Ovary (tissue), 9 donors: Measurements from ENCODE around the gene GRIN2A. TPM values are rescaled to one million over a fixed set of nuclear protein-coding genes. Genes with fewer than 3 reads are reported as not detected.
"Not testable (repeated sequence)": the region's sequence is repeated elsewhere in the genome, so short reads cannot be mapped to it uniquely, and the experiment has no call there.

ENCODE experiments used
- DNase-seq, 5 donors: peaks; one replicate each; pipeline ENCODE4 v3.0.0-alpha.2; 2019 to 2020
- H3K27ac ChIP-seq, 2 donors: fragments of 200-600 bp; one replicate each; pipeline versions ENCODE4 v1.5.1 to v1.8.0; 2019 to 2022
- H3K27me3 ChIP-seq: fragments of 200-600 bp; one replicate; pipeline ENCODE4 v1.8.0; 2022
- H3K36me3 ChIP-seq: fragments of 200-600 bp; sonication (generic); one replicate; pipeline ENCODE4 v1.5.1; 2019
- H3K4me1 ChIP-seq: one replicate; pipeline ENCODE4 v1.8.1; 2013; ENCODE audit warnings: mild to moderate bottlenecking, moderate library complexity; ENCODE audit not compliant: insufficient read depth
- H3K4me3 ChIP-seq: fragments of 200-600 bp; sonication (generic); one replicate; pipeline ENCODE4 v1.5.1; 2017
- H3K9me3 ChIP-seq, 2 donors: fragments of 200-600 bp in 1 of 2; sonication (generic) in 1 of 2; one replicate each; pipeline versions ENCODE4 v1.5.1 to v1.8.1; 2013 to 2019; ENCODE audit warnings: mild to moderate bottlenecking in 1 of 2, moderate library complexity in 1 of 2
- EP300 ChIP-seq: sonication (generic); formaldehyde crosslinking; IDR thresholded peaks from one replicate; pipeline ENCODE4 v1.6.1; 2017; ENCODE audit warnings: antibody characterized with exemption
- POLR2A ChIP-seq: fragments of 450-650 bp; IDR thresholded peaks from one replicate; pipeline ENCODE4 v1.6.1; 2017; ENCODE audit warnings: antibody characterized with exemption, mild to moderate bottlenecking, moderate library complexity
- WGBS, 3 donors: extraction: QIAGEN DNeasy Blood & Tissue Kit in 1 of 3; methylation state at CpG; one replicate each; pipeline versions ENCODE4 v1.1.5 to v1.1.7; 2013 to 2017; 5-methylcytosine and 5-hydroxymethylcytosine counted together
- intact Hi-C, 4 donors: fragments of 100-400 bp; cut with DNase I; formaldehyde crosslinking; loops; one replicate each; pipeline versions ENCODE4 v1.11.0 to v1.15.1; 2022 to 2023
- polyA plus RNA-seq, 2 donors: library from polyadenylated mRNA; stranded (reverse); fragments of 200-250 nt in 1 of 2; fragments of 350-450 nt in 1 of 2; fragmentation: Illumina TruSeq in 1 of 2; extraction: RNeasy Lipid Tissue Mini Kit (QIAGEN cat#74804) in 1 of 2; gene quantifications; one replicate each; pipeline ENCODE4 v1.2.3, GENCODE V29; 2013 to 2014
- total RNA-seq, 7 donors: library from RNA; depleted of rRNA in 2 of 7; stranded (reverse); fragments of >200 nt in 2 of 7; fragmentation: NEBNext Ultra II Directional in 3 of 7; extraction: Animal tissue kit (Norgen Biotek cat#: 25700) in 3 of 7; gene quantifications; one replicate each; pipeline versions ENCODE4 v1.1.0 to v1.2.4, GENCODE V29; 2016 to 2023
- TF ChIP-seq, protein P1 (sequence below), 3 donors: fragments of 450-650 bp in 2 of 3; fragments of 200-600 bp in 1 of 3; IDR thresholded peaks; one replicate each; pipeline versions ENCODE4 v1.5.1 to v1.8.0; 2016 to 2022; ENCODE audit warnings: antibody characterized with exemption in 3 of 3, mild to moderate bottlenecking in 1 of 3
- donor health status: DM: no; HTN: no; CAD: no; lungs with moderate emphysema.
- donor health status: DM: no; HTN: no; CAD: no.
- donor health status: Bipolar disorder and iron deficiency.
- donor health status: DM: yes; HTN: yes; CAD: no.
- donor health status: DM: no; HTN: no; CAD: no.
- donor health status: DM: yes; HTN: yes; CAD: no.

Gene GRIN2A
- total and polyA plus RNA-seq, 9 donors, result 0.08 to 5.4 (median 0.57) TPM; not detected in 1

DNA sequence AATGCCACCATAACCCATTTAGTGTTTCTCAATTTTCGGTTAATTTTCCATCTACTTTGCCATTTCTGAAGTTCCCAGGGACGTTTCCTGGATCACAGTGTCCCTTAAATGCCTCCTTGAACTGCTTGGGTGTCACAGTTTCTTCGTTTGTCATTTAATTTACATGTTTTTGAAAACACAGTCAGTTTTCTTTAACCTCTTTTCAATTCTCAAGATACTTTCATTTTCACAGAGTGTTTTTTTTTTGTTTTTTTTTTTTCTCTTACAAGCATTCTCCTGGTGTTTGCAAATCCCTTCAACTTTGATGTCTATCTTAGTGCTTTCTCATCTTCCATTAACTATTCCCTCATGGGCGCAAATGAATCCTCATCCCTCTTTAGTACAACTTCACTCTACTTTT is 283.7 kb downstream of the GRIN2A start:
- Histone ChIP-seq H3K9me3 (no peaks in the 10 kb centered on the region), H3K27me3 (no peaks in the 10 kb centered on the region)
- TF ChIP-seq, protein P1, sequence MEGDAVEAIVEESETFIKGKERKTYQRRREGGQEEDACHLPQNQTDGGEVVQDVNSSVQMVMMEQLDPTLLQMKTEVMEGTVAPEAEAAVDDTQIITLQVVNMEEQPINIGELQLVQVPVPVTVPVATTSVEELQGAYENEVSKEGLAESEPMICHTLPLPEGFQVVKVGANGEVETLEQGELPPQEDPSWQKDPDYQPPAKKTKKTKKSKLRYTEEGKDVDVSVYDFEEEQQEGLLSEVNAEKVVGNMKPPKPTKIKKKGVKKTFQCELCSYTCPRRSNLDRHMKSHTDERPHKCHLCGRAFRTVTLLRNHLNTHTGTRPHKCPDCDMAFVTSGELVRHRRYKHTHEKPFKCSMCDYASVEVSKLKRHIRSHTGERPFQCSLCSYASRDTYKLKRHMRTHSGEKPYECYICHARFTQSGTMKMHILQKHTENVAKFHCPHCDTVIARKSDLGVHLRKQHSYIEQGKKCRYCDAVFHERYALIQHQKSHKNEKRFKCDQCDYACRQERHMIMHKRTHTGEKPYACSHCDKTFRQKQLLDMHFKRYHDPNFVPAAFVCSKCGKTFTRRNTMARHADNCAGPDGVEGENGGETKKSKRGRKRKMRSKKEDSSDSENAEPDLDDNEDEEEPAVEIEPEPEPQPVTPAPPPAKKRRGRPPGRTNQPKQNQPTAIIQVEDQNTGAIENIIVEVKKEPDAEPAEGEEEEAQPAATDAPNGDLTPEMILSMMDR (IDR thresholded peaks at IDR 0.05), result no peak

DNA sequence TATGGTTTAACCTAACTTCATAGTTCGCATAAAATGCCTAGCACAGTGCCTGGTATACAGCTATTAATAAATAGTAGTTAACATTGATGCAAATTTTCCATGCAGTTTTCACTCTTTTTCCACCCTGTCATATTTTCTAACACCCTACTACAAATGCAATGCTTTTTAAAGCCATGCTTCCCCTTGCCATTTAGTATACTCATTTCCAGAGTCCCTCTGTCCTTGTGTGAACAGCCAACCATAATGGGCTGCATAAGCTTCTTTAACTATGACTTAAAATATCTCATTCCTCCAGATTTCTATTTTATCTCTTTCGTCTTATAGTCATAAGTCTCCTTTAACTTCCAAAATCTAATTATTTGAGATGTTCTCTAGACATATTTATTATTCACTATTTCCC is 284.1 kb downstream of the GRIN2A start:
- no peak for DNase-seq
- Histone ChIP-seq H3K27ac (no peak overlapping the region), H3K4me1 (no peaks in the 10 kb centered on the region), H3K36me3 (no peaks in the 10 kb centered on the region), H3K27me3 (no peaks in the 10 kb centered on the region), H3K9me3 (no peaks in the 10 kb centered on the region), H3K4me3 (no peak overlapping the region)
- intact Hi-C loops, result no loop called here
- TF ChIP-seq, protein P1 (IDR thresholded peaks at IDR 0.05), result no peak
- no peak for TF ChIP-seq EP300
- 85 to 92% (median 90%) methylated on average over 2 of the region's 2 CpGs for WGBS, 3 donors

More for the DNA sequence above, 283.7 kb downstream of the GRIN2A start:
- Histone ChIP-seq H3K4me3 (no peak overlapping the region), H3K27ac (no peak overlapping the region), H3K36me3 (no peaks in the 10 kb centered on the region), H3K4me1 (no peaks in the 10 kb centered on the region)
- DNase-seq, result no peak
- WGBS, 3 donors, result 52 to 65% (median 53%) methylated on average over 4 of the region's 4 CpGs
- intact Hi-C loops, result no loop called here

DNA sequence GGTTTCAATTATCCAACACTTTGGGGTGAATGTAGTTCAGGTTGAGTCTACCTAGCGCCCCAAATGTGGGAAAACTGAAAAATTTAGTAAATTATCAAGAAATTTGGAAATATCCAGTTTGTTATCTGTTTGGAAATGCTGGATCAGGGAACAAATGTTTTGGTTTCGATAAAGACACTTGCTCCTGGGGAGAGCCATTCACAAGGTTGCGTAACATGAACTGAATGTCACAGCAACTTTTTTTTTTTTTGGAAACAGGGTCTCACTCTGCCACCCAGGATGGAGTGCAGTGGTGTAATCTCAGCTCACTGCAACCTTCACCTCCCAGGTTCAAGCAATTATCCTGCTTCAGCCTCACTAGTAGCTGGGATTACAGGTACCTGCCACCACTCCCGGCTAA is 286.4 kb downstream of the GRIN2A start:
- no peak for DNase-seq
- TF ChIP-seq EP300, result no peak
- no peak for TF ChIP-seq POLR2A
- TF ChIP-seq, protein P1 (IDR thresholded peaks at IDR 0.05), result no peak
- intact Hi-C loops, result no loop called here
- no peaks in the 10 kb centered on the region for H3K4me1 ChIP-seq
- no peaks in the 10 kb centered on the region for H3K36me3 ChIP-seq
- H3K27ac ChIP-seq, result no peak overlapping the region
- H3K4me3 ChIP-seq, result no peak overlapping the region
- 93 to 94% (median 93%) methylated on average over 4 of the region's 4 CpGs for WGBS, 3 donors
- no peaks in the 10 kb centered on the region for H3K9me3 ChIP-seq
- H3K27me3 ChIP-seq, result no peaks in the 10 kb centered on the region

DNA sequence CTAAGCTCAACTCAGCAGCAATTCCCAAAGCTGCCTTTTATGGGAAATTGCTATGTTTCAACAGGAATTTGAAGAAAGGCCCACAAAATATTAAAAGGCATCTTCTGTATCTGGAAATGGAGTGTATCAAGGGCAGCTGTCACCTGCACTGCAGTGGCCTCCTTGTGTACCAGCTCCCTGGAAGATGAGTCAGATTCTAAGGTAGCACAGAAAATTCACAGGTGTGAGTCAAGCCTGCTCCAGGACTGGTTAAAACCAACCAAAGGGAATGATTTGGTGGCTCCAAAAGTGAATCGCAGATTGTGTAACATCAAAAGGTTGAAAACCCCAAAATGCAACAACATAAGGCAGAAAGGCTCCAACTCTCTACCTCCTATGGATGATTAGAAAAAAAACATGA is 296.4 kb downstream of the GRIN2A start:
- no peak for DNase-seq
- TF ChIP-seq EP300 (no peak), POLR2A (no peak)
- TF ChIP-seq, protein P1 (IDR thresholded peaks at IDR 0.05), result no peak
- Histone ChIP-seq H3K9me3 (no peaks in the 10 kb centered on the region), H3K27ac (no peak overlapping the region), H3K36me3 (no peaks in the 10 kb centered on the region), H3K27me3 (no peaks in the 10 kb centered on the region), H3K4me1 (no peaks in the 10 kb centered on the region), H3K4me3 (no peak overlapping the region)
- intact Hi-C loops, result no loop called here
- WGBS, 3 donors, result 93 to 100% (median 96%) methylated on average over 1 of the region's 1 CpG

DNA sequence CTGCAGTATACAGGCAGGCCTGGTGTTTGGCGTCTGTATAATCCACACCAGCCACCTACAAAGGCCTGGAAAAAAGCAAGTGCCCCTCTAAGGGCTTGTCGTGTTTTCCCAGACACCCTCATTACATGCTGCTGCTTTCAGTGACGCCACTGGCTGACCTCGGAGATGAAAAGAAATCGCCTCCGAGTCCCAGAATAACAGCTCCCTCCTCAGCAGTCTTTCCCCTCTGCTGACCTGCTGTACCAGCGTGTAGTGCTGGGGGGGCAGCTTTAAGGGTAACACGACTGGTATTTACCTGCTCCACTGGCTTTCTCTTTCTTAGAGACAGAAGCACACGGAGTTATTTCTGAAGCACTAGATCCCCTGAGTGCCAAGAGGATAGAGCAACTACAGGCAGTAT is 296.8 kb downstream of the GRIN2A start:
- no peak for TF ChIP-seq POLR2A
- no peak overlapping the region for H3K27ac ChIP-seq
- 15 to 25% (median 20%) methylated on average over 9 of the region's 9 CpGs for WGBS, 3 donors
- peak in 4 of 5 donors; percentile 12 to 43 (median 20) for DNase-seq
- intact Hi-C loops, result no loop called here
- no peaks in the 10 kb centered on the region for H3K9me3 ChIP-seq
- H3K36me3 ChIP-seq, result no peaks in the 10 kb centered on the region
- no peak overlapping the region for H3K4me3 ChIP-seq
- H3K27me3 ChIP-seq, result no peaks in the 10 kb centered on the region
- no peaks in the 10 kb centered on the region for H3K4me1 ChIP-seq

DNA sequence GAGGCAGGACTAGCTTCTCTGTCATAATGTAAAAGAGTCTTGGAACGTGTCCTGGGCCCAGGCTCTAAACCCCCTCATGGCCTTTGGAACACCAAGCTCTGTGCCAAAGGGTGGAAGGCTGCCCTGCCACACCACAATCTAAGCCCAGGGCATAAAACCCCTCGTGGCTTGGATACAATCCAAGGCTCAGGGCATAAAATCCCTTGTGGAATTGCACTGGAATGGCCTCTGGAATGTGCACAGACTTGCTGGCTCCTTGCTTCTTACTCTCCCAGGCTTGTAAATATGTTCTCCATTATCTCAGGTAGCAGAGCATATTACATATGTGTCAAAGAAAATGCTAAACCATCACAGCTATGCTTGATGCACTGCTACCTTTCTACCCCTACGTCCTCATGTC is 306.2 kb downstream of the GRIN2A start:
- H3K4me1 ChIP-seq, H3K9me3 ChIP-seq, intact Hi-C loops, H3K4me3 ChIP-seq, H3K27ac ChIP-seq, H3K36me3 ChIP-seq, DNase-seq, H3K27me3 ChIP-seq: not testable (repeated sequence)
- WGBS, 3 donors, result 59 to 67% (median 64%) methylated on average over 3 of the region's 3 CpGs
